Right lobe of liver (tissue), 4 donors: ENCODE results near the gene BORCS5.
A peak's percentile ranks its signal among the peaks of the same experiment; 100 is the strongest.

Source experiments
- CTCF ChIP-seq, 4 donors: fragments of 200-600 bp in 3 of 4; fragments of 450-650 bp in 1 of 4; IDR thresholded peaks; one replicate each; pipeline versions ENCODE4 v1.5.1 to v1.8.0; 2016 to 2022; ENCODE audit warnings: antibody characterized with exemption in 4 of 4, mild to moderate bottlenecking in 2 of 4
- POLR2A ChIP-seq: fragments of 450-650 bp; IDR thresholded peaks from one replicate; pipeline ENCODE4 v1.6.1; 2017; ENCODE audit warnings: antibody characterized with exemption, mild to moderate bottlenecking
- donor health status: DM: no; HTN: no; CAD: no.
- donor health status: DM: no; HTN: no; CAD: no.
- donor health status: DM: no; HTN: yes; CAD: no.

GRCh38 chr12:12449533-12450025 lies 92.7 kb downstream of the BORCS5 start:
- TF ChIP-seq CTCF (IDR thresholded peaks at IDR 0.05) (no peak), POLR2A (peak; percentile 54)
